K562 (cell line): ENCODE measurements around the gene CYBRD1. TPM values are rescaled to one million over a fixed set of nuclear protein-coding genes. Genes with fewer than 3 reads are reported as not detected.

Experiments used
- ARID3B ChIP-seq: fragments of 250-450 bp; sonication (Bioruptor Pico); IDR thresholded peaks from 2 replicates; pipeline ENCODE4 v1.4.0; 2020; ENCODE audit warnings: borderline replicate concordance
- ATF6 ChIP-seq: sonication (generic); formaldehyde crosslinking; IDR thresholded peaks from 2 replicates; pipeline ENCODE4 v1.4.0; 2020; ENCODE audit warnings: mild to moderate bottlenecking, missing genetic modification reagents
- E4F1 ChIP-seq: fragments of 250-450 bp; sonication (Bioruptor Pico); IDR thresholded peaks from 2 replicates; pipeline ENCODE4 v1.5.0; 2021; ENCODE audit warnings: mild to moderate bottlenecking, borderline replicate concordance
- ELF1 ChIP-seq: fragments of 200-800 bp; sonication (Bioruptor generic); IDR thresholded peaks from 2 replicates; pipeline ENCODE4 v1.6.1; 2016; ENCODE audit warnings: missing genetic modification characterization, missing compliant biosample characterization
- HOXB6 ChIP-seq: fragments of 250-450 bp; sonication (Bioruptor Pico); IDR thresholded peaks from 2 replicates; pipeline ENCODE4 v1.5.1; 2022; ENCODE audit warnings: mild to moderate bottlenecking, borderline replicate concordance
- MBD2 ChIP-seq: sonication (generic); IDR thresholded peaks from 2 replicates; pipeline ENCODE4 v1.6.1; 2016; ENCODE audit warnings: low read depth, borderline replicate concordance
- MYC ChIP-seq, 2 experiments: fragments of 250-450 bp in 1 of 2; sonication (Bioruptor Pico) in 1 of 2; IDR thresholded peaks; 2 replicates each; pipeline versions ENCODE4 v1.5.1 to v1.6.1; 2012 to 2021; ENCODE audit warnings: low read depth in 2 of 2, borderline replicate concordance in 1 of 2, improper control_type of control experiment in 1 of 2, low read length in 1 of 2, mild to moderate bottlenecking in 1 of 2, moderate library complexity in 1 of 2
- NFXL1 ChIP-seq: fragments of 450-650 bp; formaldehyde crosslinking; IDR thresholded peaks from 2 replicates; pipeline ENCODE4 v1.4.0; 2021; ENCODE audit warnings: mild to moderate bottlenecking
- PHB ChIP-seq: fragments of 250-450 bp; sonication (Bioruptor Pico); IDR thresholded peaks from 2 replicates; pipeline ENCODE4 v1.5.0; 2021
- RBM34 ChIP-seq: fragments of 200-400 bp; formaldehyde crosslinking; IDR thresholded peaks from 2 replicates; pipeline ENCODE4 v1.6.1; 2018; ENCODE audit warnings: low read length, borderline replicate concordance; ENCODE audit not compliant: insufficient read depth
- SAFB ChIP-seq: fragments of 200-400 bp; formaldehyde crosslinking; IDR thresholded peaks from 2 replicates; pipeline ENCODE4 v1.6.1; 2017; ENCODE audit warnings: low read depth, low read length, borderline replicate concordance
- SRSF7 ChIP-seq: fragments of 200-400 bp; formaldehyde crosslinking; optimal IDR thresholded peaks from 2 replicates; pipeline ENCODE3; 2017; ENCODE audit warnings: mild to moderate bottlenecking, low read depth, low read length
- polyA plus RNA-seq, 8 experiments: library from polyadenylated mRNA; depleted of rRNA in 4 of 8; stranded (reverse) in 5 of 8; unstranded in 3 of 8; fragments of >200 nt; fragmentation: Nextera tagmentation in 2 of 8; fragmentation: Illumina TruSeq in 1 of 8; extraction: Ambion mirVana in 2 of 8; extraction: Trizol in 1 of 8; gene quantifications; 2 replicates each; pipeline versions ENCODE4 v1.2.1 to v1.2.3, GENCODE V29; 2011 to 2014; ENCODE audit warnings: inconsistent platforms in 1 of 8, missing spikeins in 1 of 8
- total RNA-seq, 7 experiments: library from RNA; depleted of rRNA in 6 of 7; stranded (reverse); fragments of >200 nt in 6 of 7; fragmentation: Illumina TruSeq in 2 of 7; extraction: Trizol in 2 of 7; gene quantifications; 2 replicates each; pipeline versions ENCODE4 v1.2.1 to v1.2.3, GENCODE V29; 2011 to 2021; ENCODE audit warnings: low replicate concordance in 1 of 7
- TF ChIP-seq, protein P1 (sequence below): fragments of 450-650 bp; formaldehyde crosslinking; IDR thresholded peaks from 2 replicates; pipeline ENCODE4 v1.4.0; 2022; ENCODE audit warnings: missing genetic modification characterization
- TF ChIP-seq, protein P2 (sequence below): fragments of 250-450 bp; sonication (Bioruptor Pico); IDR thresholded peaks from 2 replicates; pipeline ENCODE4 v1.8.0; 2022; ENCODE audit warnings: inconsistent platforms
- TF ChIP-seq, protein P3 (sequence below): fragments of 250-450 bp; sonication (Bioruptor Pico); IDR thresholded peaks from 2 replicates; pipeline ENCODE4 v1.8.0; 2022; ENCODE audit warnings: inconsistent platforms, mild to moderate bottlenecking, moderate library complexity, borderline replicate concordance

CYBRD1 gene
- total and polyA plus RNA-seq, 9 of the 15 experiments (the other 6 are each of a cell fraction or from before 2014, with no cell fraction given): 9.6 to 22.4 (median 15.6) TPM

DNA sequence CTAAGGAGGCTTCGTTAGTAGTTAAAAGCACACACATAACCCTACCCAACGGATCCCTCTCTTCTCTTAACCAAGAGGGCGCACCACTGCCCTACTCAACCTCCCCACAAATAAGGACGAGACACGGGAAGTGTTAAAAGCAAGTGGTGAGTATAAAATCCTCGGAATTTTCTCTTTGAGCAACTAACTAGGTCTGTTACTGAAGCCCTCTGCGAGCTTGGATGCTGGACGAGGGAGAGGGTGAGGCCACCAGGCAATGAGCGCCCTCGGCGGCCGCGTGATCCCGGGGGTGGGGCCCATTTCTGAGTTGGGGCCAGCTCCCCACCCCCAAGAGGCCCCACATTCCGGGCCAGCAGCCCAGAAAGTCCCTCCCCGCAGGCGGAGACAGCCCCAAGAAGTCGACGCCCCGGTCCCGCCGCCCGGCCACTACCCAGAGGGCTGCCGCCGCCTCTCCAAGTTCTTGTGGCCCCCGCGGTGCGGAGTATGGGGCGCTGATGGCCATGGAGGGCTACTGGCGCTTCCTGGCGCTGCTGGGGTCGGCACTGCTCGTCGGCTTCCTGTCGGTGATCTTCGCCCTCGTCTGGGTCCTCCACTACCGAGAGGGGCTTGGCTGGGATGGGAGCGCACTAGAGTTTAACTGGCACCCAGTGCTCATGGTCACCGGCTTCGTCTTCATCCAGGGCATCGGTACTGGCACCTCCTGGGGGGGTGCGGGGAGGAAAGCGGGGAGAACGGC, at the start of gene CYBRD1 (continued):
- TF ChIP-seq ATF6 (CRISPR knock-in tag) (no peak), PHB (CRISPR knock-in tag) (no peak; the same call in 1 of the 2 replicates), SAFB (no peak), ELF1 (tag) (no peak), NFXL1 (CRISPR knock-in tag) (no peak), SRSF7 (no peak), HOXB6 (CRISPR knock-in tag) (no peak), E4F1 (no peak), MBD2 (peak; percentile 44), ARID3B (CRISPR knock-in tag) (no peak), RBM34 (no peak), MYC (IDR thresholded peaks at IDR 0.05; ENCODE audit: low read depth, low read length) (peak; percentile 92), MYC (CRISPR knock-in tag; IDR thresholded peaks at IDR 0.05; ENCODE audit: borderline replicate concordance, low read depth) (no peak)
- TF ChIP-seq, protein P1, sequence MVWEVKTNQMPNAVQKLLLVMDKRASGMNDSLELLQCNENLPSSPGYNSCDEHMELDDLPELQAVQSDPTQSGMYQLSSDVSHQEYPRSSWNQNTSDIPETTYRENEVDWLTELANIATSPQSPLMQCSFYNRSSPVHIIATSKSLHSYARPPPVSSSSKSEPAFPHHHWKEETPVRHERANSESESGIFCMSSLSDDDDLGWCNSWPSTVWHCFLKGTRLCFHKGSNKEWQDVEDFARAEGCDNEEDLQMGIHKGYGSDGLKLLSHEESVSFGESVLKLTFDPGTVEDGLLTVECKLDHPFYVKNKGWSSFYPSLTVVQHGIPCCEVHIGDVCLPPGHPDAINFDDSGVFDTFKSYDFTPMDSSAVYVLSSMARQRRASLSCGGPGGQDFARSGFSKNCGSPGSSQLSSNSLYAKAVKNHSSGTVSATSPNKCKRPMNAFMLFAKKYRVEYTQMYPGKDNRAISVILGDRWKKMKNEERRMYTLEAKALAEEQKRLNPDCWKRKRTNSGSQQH (CRISPR knock-in tag): no peak
- TF ChIP-seq, protein P2, sequence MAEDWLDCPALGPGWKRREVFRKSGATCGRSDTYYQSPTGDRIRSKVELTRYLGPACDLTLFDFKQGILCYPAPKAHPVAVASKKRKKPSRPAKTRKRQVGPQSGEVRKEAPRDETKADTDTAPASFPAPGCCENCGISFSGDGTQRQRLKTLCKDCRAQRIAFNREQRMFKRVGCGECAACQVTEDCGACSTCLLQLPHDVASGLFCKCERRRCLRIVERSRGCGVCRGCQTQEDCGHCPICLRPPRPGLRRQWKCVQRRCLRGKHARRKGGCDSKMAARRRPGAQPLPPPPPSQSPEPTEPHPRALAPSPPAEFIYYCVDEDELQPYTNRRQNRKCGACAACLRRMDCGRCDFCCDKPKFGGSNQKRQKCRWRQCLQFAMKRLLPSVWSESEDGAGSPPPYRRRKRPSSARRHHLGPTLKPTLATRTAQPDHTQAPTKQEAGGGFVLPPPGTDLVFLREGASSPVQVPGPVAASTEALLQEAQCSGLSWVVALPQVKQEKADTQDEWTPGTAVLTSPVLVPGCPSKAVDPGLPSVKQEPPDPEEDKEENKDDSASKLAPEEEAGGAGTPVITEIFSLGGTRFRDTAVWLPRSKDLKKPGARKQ (CRISPR knock-in tag): no peak
- TF ChIP-seq, protein P3, sequence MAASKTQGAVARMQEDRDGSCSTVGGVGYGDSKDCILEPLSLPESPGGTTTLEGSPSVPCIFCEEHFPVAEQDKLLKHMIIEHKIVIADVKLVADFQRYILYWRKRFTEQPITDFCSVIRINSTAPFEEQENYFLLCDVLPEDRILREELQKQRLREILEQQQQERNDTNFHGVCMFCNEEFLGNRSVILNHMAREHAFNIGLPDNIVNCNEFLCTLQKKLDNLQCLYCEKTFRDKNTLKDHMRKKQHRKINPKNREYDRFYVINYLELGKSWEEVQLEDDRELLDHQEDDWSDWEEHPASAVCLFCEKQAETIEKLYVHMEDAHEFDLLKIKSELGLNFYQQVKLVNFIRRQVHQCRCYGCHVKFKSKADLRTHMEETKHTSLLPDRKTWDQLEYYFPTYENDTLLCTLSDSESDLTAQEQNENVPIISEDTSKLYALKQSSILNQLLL (CRISPR knock-in tag): no peak
